ENCODE results near the gene POU2F2. TPM values are rescaled to one million over a fixed set of nuclear protein-coding genes. Genes with fewer than 3 reads are reported as not detected.

The POU2F2 gene
- total RNA-seq, 2 experiments from 2014 or later = 19.6 to 22.9 TPM

DNA sequence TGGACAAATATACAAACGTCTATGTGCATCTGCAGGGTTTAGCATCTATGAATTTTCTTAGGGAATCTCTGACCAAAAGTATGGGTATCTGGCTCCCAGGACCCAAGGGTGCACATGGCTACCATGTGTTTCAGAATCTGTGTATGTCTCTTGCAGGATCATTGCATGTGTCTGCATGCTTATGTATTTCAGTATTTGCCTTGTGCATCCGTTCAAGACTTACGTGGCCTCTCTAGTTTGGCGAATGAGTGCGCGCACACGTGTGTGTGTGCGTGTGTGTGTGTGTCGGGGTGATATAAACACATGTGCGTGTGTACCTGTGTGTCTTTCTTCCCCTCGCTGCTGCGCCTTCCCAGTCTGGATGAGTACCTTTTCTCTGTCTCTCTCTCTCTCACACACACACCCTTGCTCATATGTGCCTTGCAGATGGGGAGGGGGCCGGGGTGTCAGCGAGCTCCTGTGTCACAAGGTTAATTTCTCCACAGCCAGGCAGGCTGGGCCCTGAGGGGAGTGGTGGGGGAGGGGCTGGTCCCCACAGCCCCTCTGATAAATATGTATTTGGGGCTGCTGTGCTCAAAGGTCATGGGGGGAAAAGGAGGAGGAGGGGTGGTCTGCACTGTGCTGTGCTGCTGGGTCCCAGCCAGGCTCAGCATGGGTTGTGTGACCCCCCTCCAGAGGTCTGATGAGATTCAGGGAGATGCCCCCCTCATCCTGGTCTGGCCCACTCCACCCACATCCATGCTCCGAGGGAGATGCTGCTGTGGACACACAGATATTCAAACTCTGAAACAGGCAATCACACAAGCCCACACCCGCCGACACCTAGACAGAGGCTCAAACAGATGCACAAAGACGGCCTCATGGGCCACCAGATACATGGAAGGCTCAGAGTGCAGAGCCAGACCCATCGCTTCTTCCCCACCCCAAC, 37.5 kb upstream of the POU2F2 start:
- ChIA-PET CTCF (no interaction called here), POLR2A (no interaction called here)
- H3K9me3 Mint-ChIP-seq = no peaks in the 10 kb centered on the region
- DNase-seq = no peak
- H3K27me3 Mint-ChIP-seq = peaks cover 7% of the 10 kb centered on the region
- H3K4me3 Mint-ChIP-seq = no peak overlapping the region
- no peaks in the 10 kb centered on the region for H3K36me3 Mint-ChIP-seq (ENCODE audit: low read depth)
- no peaks in the 10 kb centered on the region for H3K4me1 Mint-ChIP-seq
- no peak overlapping the region for H3K27ac Mint-ChIP-seq

DNA sequence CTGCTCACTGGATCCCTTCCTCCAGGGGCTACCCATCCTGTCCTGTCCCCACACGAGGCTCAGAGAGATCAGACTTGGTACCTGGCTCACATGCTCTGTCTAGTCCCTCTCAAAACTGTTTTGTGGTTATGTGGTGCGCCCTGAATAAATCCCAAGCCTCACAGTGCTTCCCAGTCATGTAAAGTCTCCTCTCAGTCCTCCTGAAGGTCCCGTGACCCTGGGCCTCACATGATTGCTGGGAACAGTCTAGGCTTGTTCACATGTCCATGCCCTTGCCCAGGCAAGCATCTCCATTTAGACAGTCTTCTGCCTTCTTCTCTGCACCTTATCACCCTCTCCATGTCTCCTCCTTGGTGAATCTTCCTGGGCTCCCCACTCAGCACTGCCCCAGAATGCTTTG, 36.0 kb upstream of the POU2F2 start:
- H3K9me3 Mint-ChIP-seq = no peaks in the 10 kb centered on the region
- CTCF ChIA-PET = interaction anchor here (0.9 to 1.0 kb wide), 2 partner anchors 8 to 16 kb away, joined by 3 read pairs; no protein-coding TSS in a partner anchor

DNA sequence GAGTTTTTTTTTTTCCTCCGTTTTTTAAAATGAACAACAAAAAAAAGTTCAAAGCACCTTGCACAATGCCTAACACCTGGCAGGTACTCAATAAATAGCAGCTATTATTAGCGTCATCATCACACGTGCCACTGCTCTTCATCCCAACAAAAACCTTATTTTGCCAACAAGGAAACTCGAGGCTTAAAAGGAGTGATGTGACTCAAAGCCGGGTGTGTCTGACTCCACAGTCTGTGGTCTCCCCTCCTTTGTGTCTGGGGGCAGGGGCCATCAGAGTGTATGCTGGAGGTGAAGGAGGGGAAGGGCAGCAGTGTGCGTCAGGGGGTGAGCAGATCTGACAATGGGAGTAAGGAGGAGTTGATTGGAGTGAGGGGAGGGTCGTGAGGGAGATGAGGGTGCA, 34.1 kb upstream of the POU2F2 start:
- Mint-ChIP-seq H3K36me3 (ENCODE audit: low read depth) (no peaks in the 10 kb centered on the region), H3K4me3 (no peak overlapping the region), H3K4me1 (no peaks in the 10 kb centered on the region)

More for the DNA sequence above, 36.0 kb upstream of the POU2F2 start:
- Mint-ChIP-seq H3K27me3 (peaks cover 3% of the 10 kb centered on the region), H3K4me1 (no peaks in the 10 kb centered on the region), H3K4me3 (no peak overlapping the region), H3K36me3 (ENCODE audit: low read depth) (no peaks in the 10 kb centered on the region), H3K27ac (peak overlapping the region; percentile 27)
- DNase-seq = no peak
- POLR2A ChIA-PET = no interaction called here

DNA sequence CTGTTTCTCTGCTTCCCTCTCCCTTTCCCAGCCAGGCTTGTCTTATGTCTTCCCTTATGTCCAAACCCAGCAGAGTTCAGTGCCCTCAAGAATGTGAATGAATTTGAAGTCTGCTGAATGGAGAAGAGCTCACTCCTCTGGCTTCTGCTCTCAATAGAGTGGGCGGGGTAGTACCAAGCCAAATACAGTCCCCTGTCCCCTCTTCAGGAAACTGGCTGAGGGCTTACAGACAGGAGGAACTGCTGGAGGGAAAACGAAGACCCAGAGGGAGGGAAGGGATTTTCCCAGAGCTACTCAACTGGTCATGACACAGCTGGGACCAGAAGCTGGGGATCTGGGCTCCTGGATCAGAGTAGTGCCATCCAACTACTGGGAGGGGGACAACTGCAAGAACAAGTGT, 32.9 kb upstream of the POU2F2 start:
- no peak for DNase-seq
- ChIA-PET CTCF (interaction anchor here (1.0 to 3.3 kb wide), 4 partner anchors 11 to 34 kb away, joined by 3 to 15 read pairs (median 4); no protein-coding TSS in a partner anchor), POLR2A (no interaction called here)
- Mint-ChIP-seq H3K27me3 (peaks cover 8% of the 10 kb centered on the region), H3K4me3 (no peak overlapping the region), H3K36me3 (ENCODE audit: low read depth) (no peaks in the 10 kb centered on the region), H3K9me3 (no peaks in the 10 kb centered on the region), H3K27ac (no peak overlapping the region), H3K4me1 (no peaks in the 10 kb centered on the region)

More for the DNA sequence above, 34.1 kb upstream of the POU2F2 start:
- ChIA-PET POLR2A (no interaction called here), CTCF (interaction anchor here (1.3 to 3.3 kb wide), 3 partner anchors 10 to 240 kb away, joined by 3 to 15 read pairs (median 4); no protein-coding TSS in a partner anchor)
- Mint-ChIP-seq H3K27ac (no peak overlapping the region), H3K9me3 (no peaks in the 10 kb centered on the region), H3K27me3 (peaks cover 5% of the 10 kb centered on the region)
- DNase-seq = no peak

DNA sequence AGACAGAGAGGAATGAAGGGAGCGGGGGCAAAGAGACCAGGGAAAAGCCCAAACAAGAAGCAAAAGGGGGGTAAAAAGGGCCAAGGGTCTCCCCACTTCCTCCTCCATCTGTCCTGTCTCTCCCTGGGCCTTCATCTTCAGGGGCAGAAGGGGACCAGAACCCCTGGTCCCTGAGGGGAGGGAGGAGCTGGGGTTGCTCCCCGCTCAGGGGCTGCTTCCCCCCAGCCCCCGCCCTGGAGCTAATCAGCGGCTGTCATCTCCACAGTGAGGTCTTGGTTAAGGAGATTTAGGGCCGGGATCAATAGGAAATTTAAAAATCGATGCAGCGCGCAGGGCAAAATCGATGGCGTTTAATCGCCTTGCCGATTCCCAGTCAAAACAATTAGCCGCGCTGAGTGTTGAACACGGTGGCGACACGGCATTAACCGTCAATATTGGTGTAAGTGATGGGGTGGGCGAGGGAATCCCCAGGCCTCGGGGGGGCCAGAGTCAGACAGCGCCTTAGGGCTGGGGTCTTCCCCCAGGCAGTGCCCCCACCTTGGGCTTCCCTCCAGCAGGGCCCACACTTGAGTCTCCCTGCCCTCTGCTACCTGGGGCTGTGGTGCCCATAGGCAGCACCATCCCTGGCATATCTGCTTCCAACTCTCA, 29.5 kb upstream of the POU2F2 start:
- ChIA-PET POLR2A (no interaction called here), CTCF (interaction anchor here (1.0 kb wide), 1 partner anchor 19 kb away, joined by 3 read pairs; no protein-coding TSS in a partner anchor)
- H3K27me3 Mint-ChIP-seq = peaks cover 8% of the 10 kb centered on the region
- no peaks in the 10 kb centered on the region for H3K36me3 Mint-ChIP-seq (ENCODE audit: low read depth)
- H3K27ac Mint-ChIP-seq = no peak overlapping the region
- no peak for DNase-seq
- H3K4me1 Mint-ChIP-seq = no peaks in the 10 kb centered on the region
- no peak overlapping the region for H3K4me3 Mint-ChIP-seq
- H3K9me3 Mint-ChIP-seq = no peaks in the 10 kb centered on the region

DNA sequence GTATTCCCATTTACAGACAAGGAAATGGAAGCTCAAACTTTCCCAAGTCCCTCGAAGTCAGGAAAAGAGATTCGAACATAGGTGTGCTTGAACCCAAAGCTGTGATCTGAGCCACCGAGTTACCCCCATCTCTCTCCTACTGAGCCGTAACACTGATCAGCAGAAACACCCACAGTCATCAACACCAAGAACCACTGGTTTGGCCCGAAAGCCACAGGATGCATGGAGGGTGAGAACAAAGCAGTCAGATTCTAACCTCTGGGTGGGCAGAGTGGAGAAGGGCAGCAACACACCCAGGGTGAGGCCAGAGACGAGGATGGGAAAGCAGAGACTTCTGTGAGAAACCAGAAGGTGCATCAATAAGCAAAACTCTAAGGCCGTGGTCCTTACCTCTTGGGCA, 27.7 kb upstream of the POU2F2 start:
- CTCF ChIA-PET = interaction anchor here (0.6 to 2.4 kb wide), 3 partner anchors 12 to 87 kb away, joined by 3 to 5 read pairs (median 4); no protein-coding TSS in a partner anchor
- no peak for DNase-seq
- H3K27ac Mint-ChIP-seq = no peak overlapping the region
- H3K4me1 Mint-ChIP-seq = peaks cover 8% of the 10 kb centered on the region
- H3K36me3 Mint-ChIP-seq (ENCODE audit: low read depth) = no peaks in the 10 kb centered on the region
- no peaks in the 10 kb centered on the region for H3K9me3 Mint-ChIP-seq
- peaks cover 5% of the 10 kb centered on the region for H3K27me3 Mint-ChIP-seq
- POLR2A ChIA-PET = no interaction called here
- H3K4me3 Mint-ChIP-seq = no peak overlapping the region

DNA sequence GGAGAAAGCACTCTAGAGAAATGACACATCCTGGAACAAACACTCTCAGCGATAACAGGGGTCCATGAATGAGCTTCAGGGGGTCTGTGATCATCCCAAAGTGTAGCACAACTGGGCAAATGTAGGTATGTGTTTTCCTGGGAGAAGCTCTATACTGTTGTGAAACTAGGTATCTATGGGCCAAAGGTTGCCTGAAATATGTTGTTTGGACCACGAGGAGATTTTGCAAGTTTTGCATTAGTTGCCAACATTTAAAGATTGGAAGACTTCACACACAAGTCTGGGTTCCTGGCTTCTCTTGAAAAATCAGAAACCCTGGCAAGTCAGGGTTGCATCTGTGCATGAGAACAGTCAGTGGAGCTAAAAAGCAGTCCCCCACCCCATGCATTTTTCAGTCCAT, 26.7 kb upstream of the POU2F2 start:
- Mint-ChIP-seq H3K27ac (no peak overlapping the region), H3K4me1 (peaks cover 16% of the 10 kb centered on the region), H3K36me3 (ENCODE audit: low read depth) (no peaks in the 10 kb centered on the region), H3K4me3 (no peak overlapping the region), H3K27me3 (peaks cover 5% of the 10 kb centered on the region), H3K9me3 (no peaks in the 10 kb centered on the region)
- CTCF ChIA-PET = interaction anchor here (2.4 kb wide), 1 partner anchor 13 kb away, joined by 5 read pairs; no protein-coding TSS in a partner anchor
- POLR2A ChIA-PET = no interaction called here
- DNase-seq = no peak

DNA sequence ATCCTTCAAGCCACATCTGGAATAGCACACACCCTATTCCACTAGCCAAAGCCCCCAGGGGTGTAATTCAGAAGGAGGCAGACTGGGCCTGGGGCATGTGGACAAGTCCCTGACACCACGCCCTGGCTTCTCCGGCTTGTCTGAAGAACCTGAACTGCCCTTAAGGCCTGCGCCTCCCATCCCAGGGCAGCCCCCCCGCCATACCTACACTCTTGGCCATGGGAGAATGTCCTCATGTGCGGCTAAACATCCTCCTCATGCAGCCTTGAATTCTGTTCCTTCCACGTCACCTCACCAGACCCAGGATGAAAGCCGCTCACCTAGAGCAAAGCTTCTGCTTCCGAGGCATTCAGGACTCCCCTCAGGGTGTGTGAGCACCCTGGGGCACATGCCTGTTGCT, 24.3 kb upstream of the POU2F2 start:
- CTCF ChIA-PET = interaction anchor here (1.4 kb wide), 1 partner anchor 27 kb away, joined by 3 read pairs; no protein-coding TSS in a partner anchor
- H3K36me3 Mint-ChIP-seq (ENCODE audit: low read depth) = no peaks in the 10 kb centered on the region
- POLR2A ChIA-PET = no interaction called here

DNA sequence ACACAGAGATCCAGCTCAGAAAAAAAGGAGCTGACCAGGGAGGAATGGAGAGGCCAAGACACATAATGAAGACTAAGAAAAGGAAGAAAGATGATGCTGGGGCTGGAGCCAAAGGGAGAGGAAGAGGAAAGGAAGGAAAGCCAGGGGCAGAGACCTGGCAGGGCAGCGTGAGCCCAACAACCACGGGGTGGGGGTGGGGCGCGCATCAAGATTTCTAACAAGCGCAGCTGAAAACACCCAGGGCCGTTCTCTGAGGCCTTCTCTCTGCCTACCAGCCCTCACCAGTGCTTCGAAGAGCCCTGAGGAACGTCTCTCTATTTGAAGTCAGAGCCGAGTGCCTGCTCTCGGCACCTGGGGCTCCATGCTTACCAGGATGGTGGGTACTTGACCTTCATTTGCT, 23.6 kb upstream of the POU2F2 start:
- peaks cover 21% of the 10 kb centered on the region for H3K4me1 Mint-ChIP-seq
- peak overlapping the region; percentile 63 for H3K27ac Mint-ChIP-seq
- no peak overlapping the region for H3K4me3 Mint-ChIP-seq
- DNase-seq = no peak
- H3K36me3 Mint-ChIP-seq (ENCODE audit: low read depth) = no peaks in the 10 kb centered on the region
- POLR2A ChIA-PET = no interaction called here
- H3K27me3 Mint-ChIP-seq = peaks cover 2% of the 10 kb centered on the region
- H3K9me3 Mint-ChIP-seq = no peaks in the 10 kb centered on the region
- CTCF ChIA-PET = interaction anchor here (1.3 to 1.9 kb wide), 3 partner anchors 8 to 28 kb away, joined by 3 to 5 read pairs (median 4); no protein-coding TSS in a partner anchor

More for the DNA sequence above, 24.3 kb upstream of the POU2F2 start:
- Mint-ChIP-seq H3K27me3 (peaks cover 5% of the 10 kb centered on the region), H3K9me3 (no peaks in the 10 kb centered on the region), H3K4me3 (no peak overlapping the region), H3K27ac (no peak overlapping the region), H3K4me1 (peaks cover 21% of the 10 kb centered on the region)
- no peak for DNase-seq

DNA sequence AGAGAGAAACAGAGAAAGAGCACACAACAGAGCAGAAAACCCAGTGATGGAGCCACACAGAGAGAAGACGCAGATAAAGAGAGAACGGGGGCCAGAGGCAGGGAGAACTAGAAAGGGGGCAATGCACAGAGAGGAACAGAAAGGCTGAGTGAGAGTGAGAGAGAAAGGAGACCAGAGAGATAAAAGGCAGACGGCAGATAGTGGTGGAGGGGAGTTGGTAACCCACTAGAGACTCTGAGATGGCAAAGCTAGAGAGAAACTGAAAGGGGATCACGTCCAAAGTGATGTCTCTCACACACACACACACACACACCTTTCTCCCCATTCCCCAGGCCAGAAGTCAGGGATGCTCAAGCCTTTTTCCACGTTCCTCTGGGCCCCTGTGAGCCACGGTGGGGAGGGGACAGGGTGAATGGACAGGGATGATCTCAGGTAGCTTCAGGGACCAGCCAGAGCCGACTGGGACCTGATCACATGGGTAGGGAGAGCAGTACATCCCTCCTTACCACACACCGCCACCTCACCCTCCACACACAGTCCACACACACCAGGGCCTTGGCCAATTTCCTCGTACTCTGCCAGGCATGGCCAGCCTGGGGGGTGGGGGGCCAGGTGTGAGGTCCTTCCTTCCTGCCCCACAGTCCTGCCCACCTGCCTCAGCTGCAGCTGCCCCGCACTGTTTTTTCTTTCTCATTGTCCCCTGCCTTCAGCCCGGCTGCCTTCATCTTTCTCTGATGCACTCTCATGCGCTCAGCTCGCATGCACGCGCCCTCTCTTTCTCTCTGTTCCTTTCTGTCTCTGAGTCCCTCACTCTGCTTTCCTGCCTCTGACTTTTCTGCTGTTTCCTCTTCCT, 22.5 kb upstream of the POU2F2 start:
- peak; percentile 23 for DNase-seq
- Mint-ChIP-seq H3K27me3 (no peaks in the 10 kb centered on the region), H3K27ac (peak overlapping the region; percentile 44), H3K9me3 (no peaks in the 10 kb centered on the region), H3K4me3 (no peak overlapping the region), H3K4me1 (peaks cover 21% of the 10 kb centered on the region), H3K36me3 (ENCODE audit: low read depth) (no peaks in the 10 kb centered on the region)
- ChIA-PET CTCF (interaction anchor here (1.1 to 1.9 kb wide), 3 partner anchors 9 to 26 kb away, joined by 3 to 5 read pairs (median 4); no protein-coding TSS in a partner anchor), POLR2A (no interaction called here)

DNA sequence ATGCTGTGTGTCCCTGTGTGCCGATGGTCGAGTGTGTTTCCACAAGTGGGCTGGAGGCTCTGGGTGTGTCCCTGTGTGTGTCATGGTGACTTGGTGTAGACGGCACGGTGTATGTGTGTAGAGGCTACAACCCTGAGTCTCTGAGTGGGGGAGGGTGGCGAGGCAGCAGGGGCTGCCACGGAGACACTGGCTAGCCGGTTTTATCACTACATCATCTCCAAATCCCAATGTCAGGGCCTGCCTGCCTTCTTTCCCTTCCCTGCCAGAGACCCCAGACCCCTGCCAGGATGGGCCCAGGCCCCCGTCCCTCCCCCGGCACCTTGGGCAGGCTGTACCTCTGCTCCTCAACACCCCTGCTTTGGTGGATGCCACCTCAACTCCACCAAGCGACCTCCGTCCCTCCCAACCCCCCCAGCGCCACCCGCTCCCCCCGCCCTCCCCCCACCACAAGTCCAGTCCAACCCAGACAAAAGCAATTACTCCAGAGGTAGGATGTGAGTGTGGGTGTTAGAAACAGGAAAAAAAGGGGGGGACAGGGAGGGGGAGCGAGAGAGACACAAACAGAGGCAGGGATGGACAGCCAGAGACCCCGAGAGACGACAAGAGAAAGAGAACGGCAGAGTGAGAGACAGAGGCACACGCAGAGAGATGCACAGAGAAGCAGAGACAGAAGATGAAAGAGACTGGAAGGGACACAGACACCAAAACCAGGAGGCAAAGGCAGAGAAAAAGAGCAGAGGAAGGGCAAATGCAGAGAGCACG, 21.6 kb upstream of the POU2F2 start:
- ChIA-PET CTCF (interaction anchor here (1.9 kb wide), 1 partner anchor 25 kb away, joined by 4 read pairs; no protein-coding TSS in a partner anchor), POLR2A (no interaction called here)
- Mint-ChIP-seq H3K27ac (no peak overlapping the region), H3K27me3 (peaks cover 5% of the 10 kb centered on the region), H3K4me3 (no peak overlapping the region), H3K36me3 (ENCODE audit: low read depth) (no peaks in the 10 kb centered on the region), H3K4me1 (peaks cover 28% of the 10 kb centered on the region), H3K9me3 (no peaks in the 10 kb centered on the region)
- no peak for DNase-seq
